Activated CD8-positive, alpha-beta T cell treated with anti-CD3 and anti-CD28 coated beads, Interleukin-2, amount 10 ng/mL, durations not matched to agents 7 days and 5 days (primary cell): ENCODE data around the gene RETREG1. TPM values are rescaled to one million over a fixed set of nuclear protein-coding genes. Genes with fewer than 3 reads are reported as not detected.
A peak's percentile ranks its signal among the peaks of the same experiment; 100 is the strongest.

Source experiments
- ATAC-seq: fragments of 150-1000 bp; cut with Tn5 transposase; one replicate; pipeline ENCODE4 v1.10.0; 2021; ENCODE audit warnings: moderate library complexity
- CTCF ChIA-PET: fragments of 350-600 bp; sonication (Branson Sonifier 250); formaldehyde crosslinking; loops from one replicate; lab custom pipeline; 2021; ENCODE audit warnings: antibody characterized with exemption; lab: Charles Lee
- POLR2A ChIA-PET: fragments of 350-600 bp; sonication (Branson Sonifier 250); formaldehyde crosslinking; loops from one replicate; lab custom pipeline; 2021; ENCODE audit warnings: antibody characterized with exemption; lab: Charles Lee
- DNase-seq: peaks from one replicate; pipeline ENCODE4 v3.0.0-alpha.2; 2020
- H3K27ac Mint-ChIP-seq: one replicate; pipeline ENCODE4 v1.8.0; 2021; ENCODE audit warnings: mild to moderate bottlenecking, mixed read lengths
- H3K27me3 Mint-ChIP-seq: one replicate; pipeline ENCODE4 v1.8.0; 2021; ENCODE audit warnings: low read depth, mixed read lengths
- H3K36me3 Mint-ChIP-seq: one replicate; pipeline ENCODE4 v1.8.0; 2021; ENCODE audit warnings: low read depth, mixed read lengths
- H3K4me1 Mint-ChIP-seq: one replicate; pipeline ENCODE4 v1.8.0; 2021; ENCODE audit warnings: low read depth, mixed read lengths
- H3K4me3 Mint-ChIP-seq: one replicate; pipeline ENCODE4 v1.8.0; 2021; ENCODE audit warnings: mild to moderate bottlenecking, mixed read lengths
- H3K9me3 Mint-ChIP-seq: one replicate; pipeline ENCODE4 v1.8.0; 2022; ENCODE audit warnings: mixed read lengths; ENCODE audit not compliant: insufficient read depth
- total RNA-seq, 2 experiments: library from RNA; stranded (reverse); gene quantifications; one replicate each; pipeline ENCODE4 v1.2.3, GENCODE V29; 2021

The RETREG1 gene
- total RNA-seq, 2 experiments from 2014 or later: 47.1 to 51.8 TPM

GRCh38 chr5:16565118-16565517, 51.7 kb downstream of the RETREG1 start:
- H3K4me3 Mint-ChIP-seq: no peak overlapping the region
- DNase-seq: no peak

GRCh38 chr5:16564248-16564867, 52.4 kb downstream of the RETREG1 start:
- Mint-ChIP-seq H3K27ac (no peak overlapping the region), H3K9me3 (no peaks in the 10 kb centered on the region), H3K4me1 (peaks cover 22% of the 10 kb centered on the region), H3K27me3 (no peaks in the 10 kb centered on the region), H3K4me3 (no peak overlapping the region), H3K36me3 (peaks cover 50% of the 10 kb centered on the region)
- ATAC-seq (no peak), DNase-seq (no peak)
- CTCF ChIA-PET: no interaction called here
- POLR2A ChIA-PET: no interaction called here

More at GRCh38 chr5:16565118-16565517, 51.7 kb downstream of the RETREG1 start:
- no peaks in the 10 kb centered on the region for H3K9me3 Mint-ChIP-seq
- ChIA-PET CTCF (interaction anchor here (3.7 kb wide), 1 partner anchor 14 kb away, joined by 24 read pairs; no protein-coding TSS in a partner anchor), POLR2A (interaction anchor here (0.8 kb wide), 1 partner anchor 104 kb away, joined by 3 read pairs; no protein-coding TSS in a partner anchor)
- no peak for ATAC-seq
- H3K4me1 Mint-ChIP-seq: peaks cover 22% of the 10 kb centered on the region
- peaks cover 55% of the 10 kb centered on the region for H3K36me3 Mint-ChIP-seq
- H3K27me3 Mint-ChIP-seq: no peaks in the 10 kb centered on the region
- H3K27ac Mint-ChIP-seq: no peak overlapping the region

DNA sequence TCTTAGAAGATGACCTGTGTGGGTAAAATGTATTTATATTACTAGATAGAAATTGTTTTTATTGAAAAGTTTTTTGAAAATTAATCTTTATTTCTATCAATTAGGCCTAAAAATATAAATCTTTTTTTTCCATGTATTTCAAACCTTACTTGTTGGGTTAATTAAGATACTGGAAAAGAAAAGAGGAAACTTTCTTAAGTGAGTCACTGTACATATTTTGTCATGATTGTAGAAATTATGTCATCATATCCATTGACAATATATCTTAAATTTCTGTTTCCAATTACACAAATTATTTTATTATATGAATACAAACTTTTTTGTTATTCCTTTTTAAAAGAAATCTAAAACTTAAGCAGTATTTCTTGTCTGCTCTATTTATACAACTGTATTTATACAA, 53.1 kb downstream of the RETREG1 start:
- H3K36me3 Mint-ChIP-seq: peaks cover 50% of the 10 kb centered on the region

DNA sequence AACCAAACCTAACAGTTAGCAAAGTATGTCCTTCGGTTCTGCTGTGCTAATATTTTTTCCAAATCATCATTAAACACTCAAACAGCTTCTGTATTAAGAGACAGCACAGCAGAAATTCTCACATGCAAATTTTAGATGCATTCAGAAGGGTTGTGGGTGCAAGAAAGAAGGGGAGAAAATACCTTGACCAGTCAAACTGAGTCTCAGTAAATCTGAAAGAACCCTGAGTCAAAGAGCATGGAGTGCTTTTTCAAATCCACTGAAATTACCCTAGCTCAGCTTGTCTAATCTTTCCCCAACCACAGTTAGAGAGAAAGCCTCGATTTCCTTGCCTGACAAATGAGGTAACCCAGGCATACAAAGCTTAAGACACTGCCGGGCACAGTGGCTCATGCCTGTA, 55.1 kb downstream of the RETREG1 start:
- ChIA-PET POLR2A (no interaction called here), CTCF (interaction anchor here (2.4 kb wide), 1 partner anchor 10 kb away, joined by 21 read pairs; no protein-coding TSS in a partner anchor)
- H3K27ac Mint-ChIP-seq: no peak overlapping the region
- H3K9me3 Mint-ChIP-seq: no peaks in the 10 kb centered on the region
- peaks cover 4% of the 10 kb centered on the region for H3K4me1 Mint-ChIP-seq
- DNase-seq (no peak), ATAC-seq (no peak)
- no peaks in the 10 kb centered on the region for H3K27me3 Mint-ChIP-seq
- peaks cover 40% of the 10 kb centered on the region for H3K36me3 Mint-ChIP-seq
- no peak overlapping the region for H3K4me3 Mint-ChIP-seq

More for the DNA sequence above, 53.1 kb downstream of the RETREG1 start:
- H3K4me3 Mint-ChIP-seq: no peak overlapping the region
- CTCF ChIA-PET: no interaction called here
- no peak for ATAC-seq
- POLR2A ChIA-PET: no interaction called here
- DNase-seq: no peak
- no peak overlapping the region for H3K27ac Mint-ChIP-seq
- no peaks in the 10 kb centered on the region for H3K9me3 Mint-ChIP-seq
- peaks cover 19% of the 10 kb centered on the region for H3K4me1 Mint-ChIP-seq
- H3K27me3 Mint-ChIP-seq: no peaks in the 10 kb centered on the region

DNA sequence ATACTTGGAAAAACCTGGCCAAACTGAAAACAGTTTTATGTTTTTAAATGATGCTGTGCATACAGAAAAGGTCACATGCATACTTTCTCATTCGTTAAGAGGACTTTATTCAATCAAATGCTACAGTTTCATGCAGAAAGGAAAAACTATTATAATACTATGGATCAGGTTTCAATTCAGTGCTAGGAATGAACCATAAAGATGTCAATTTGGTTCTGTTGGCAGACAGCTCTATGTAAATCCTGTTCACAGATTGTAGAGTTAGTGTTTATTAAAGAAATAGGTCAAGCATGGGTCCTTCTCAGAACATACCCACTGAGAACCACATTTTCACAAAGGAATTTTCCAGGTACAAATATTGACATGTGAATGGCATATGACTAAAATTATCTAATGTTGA, 57.1 kb downstream of the RETREG1 start:
- no peak for DNase-seq
- H3K4me1 Mint-ChIP-seq: peaks cover 11% of the 10 kb centered on the region
- ATAC-seq: no peak
- POLR2A ChIA-PET: no interaction called here
- H3K4me3 Mint-ChIP-seq: no peak overlapping the region
- H3K27me3 Mint-ChIP-seq: no peaks in the 10 kb centered on the region
- H3K36me3 Mint-ChIP-seq: peaks cover 26% of the 10 kb centered on the region
- CTCF ChIA-PET: interaction anchor here (1.8 kb wide), 2 partner anchors 9 to 12 kb away, joined by 4 to 17 read pairs; no protein-coding TSS in a partner anchor
- H3K27ac Mint-ChIP-seq: no peak overlapping the region
- no peaks in the 10 kb centered on the region for H3K9me3 Mint-ChIP-seq

DNA sequence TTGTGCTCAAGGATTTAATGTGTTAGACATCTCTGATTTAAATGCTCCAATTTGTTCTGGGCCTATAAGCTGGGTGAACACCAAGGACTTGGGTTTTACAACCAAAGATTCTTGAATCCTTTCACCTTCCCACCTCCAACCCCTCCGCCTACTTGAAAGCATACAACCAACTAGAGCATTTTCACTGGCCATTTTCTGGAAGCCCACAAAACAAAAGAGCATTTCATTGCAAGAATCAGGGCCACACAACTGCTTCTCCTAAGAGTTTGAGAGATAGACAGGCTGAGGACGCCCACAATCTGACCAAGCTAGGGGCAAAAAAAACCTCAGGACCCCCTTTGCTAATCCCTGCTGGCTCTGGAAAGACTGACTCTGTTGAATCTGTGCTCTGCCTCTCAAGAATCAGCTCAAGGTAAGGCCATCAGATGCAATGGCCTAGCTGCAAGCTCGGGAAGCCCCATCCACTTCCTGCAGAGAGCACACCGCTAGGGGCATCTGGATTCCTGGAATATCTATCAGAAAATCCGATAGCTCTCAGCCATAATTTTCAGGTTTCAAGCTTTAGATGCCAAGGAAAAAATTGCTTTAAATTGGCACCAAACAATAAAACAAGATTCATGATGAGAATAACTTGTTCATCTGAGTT, 57.7 kb downstream of the RETREG1 start:
- Mint-ChIP-seq H3K36me3 (peaks cover 20% of the 10 kb centered on the region), H3K27me3 (no peaks in the 10 kb centered on the region), H3K4me1 (peaks cover 11% of the 10 kb centered on the region), H3K4me3 (no peak overlapping the region), H3K27ac (no peak overlapping the region), H3K9me3 (no peaks in the 10 kb centered on the region)
- ATAC-seq (no peak), DNase-seq (no peak)
- CTCF ChIA-PET: interaction anchor here (1.8 kb wide), 2 partner anchors 9 to 12 kb away, joined by 4 to 17 read pairs; no protein-coding TSS in a partner anchor
- POLR2A ChIA-PET: no interaction called here

- Mint-ChIP-seq H3K27ac (peak overlapping the region; percentile 14), H3K4me1 (peaks cover 13% of the 10 kb centered on the region), H3K4me3 (no peak overlapping the region), H3K27me3 (no peaks in the 10 kb centered on the region), H3K36me3 (peaks cover 17% of the 10 kb centered on the region), H3K9me3 (no peaks in the 10 kb centered on the region)
- DNase-seq (no peak), ATAC-seq (no peak)
- CTCF ChIA-PET: no interaction called here
- POLR2A ChIA-PET: no interaction called here
Observed at GRCh38 chr5:16557477-16557876, 59.3 kb downstream of the RETREG1 start.

GRCh38 chr5:16554110-16554509, 62.7 kb downstream of the RETREG1 start:
- H3K27me3 Mint-ChIP-seq: no peaks in the 10 kb centered on the region
- ATAC-seq (no peak), DNase-seq (no peak)
- POLR2A ChIA-PET: no interaction called here
- H3K9me3 Mint-ChIP-seq: no peaks in the 10 kb centered on the region
- H3K36me3 Mint-ChIP-seq: peaks cover 8% of the 10 kb centered on the region
- CTCF ChIA-PET: interaction anchor here (1.6 to 4.3 kb wide), 2 partner anchors 10 to 98 kb away, joined by 3 to 19 read pairs; no protein-coding TSS in a partner anchor
- no peak overlapping the region for H3K27ac Mint-ChIP-seq
- H3K4me1 Mint-ChIP-seq: peaks cover 13% of the 10 kb centered on the region
- no peak overlapping the region for H3K4me3 Mint-ChIP-seq

GRCh38 chr5:16552666-16553343, 64.0 kb downstream of the RETREG1 start:
- CTCF ChIA-PET: interaction anchor here (1.0 to 4.3 kb wide), 18 partner anchors 8 to 119 kb away, joined by 3 to 24 read pairs (median 4); no protein-coding TSS in a partner anchor
- peak; percentile 70 for DNase-seq
- H3K9me3 Mint-ChIP-seq: no peaks in the 10 kb centered on the region
- no peak overlapping the region for H3K4me3 Mint-ChIP-seq
- peaks cover 5% of the 10 kb centered on the region for H3K36me3 Mint-ChIP-seq
- no peaks in the 10 kb centered on the region for H3K27me3 Mint-ChIP-seq
- H3K4me1 Mint-ChIP-seq: peaks cover 13% of the 10 kb centered on the region
- H3K27ac Mint-ChIP-seq: no peak overlapping the region
- peak; percentile 91 for ATAC-seq
- POLR2A ChIA-PET: no interaction called here

- POLR2A ChIA-PET: no interaction called here
- CTCF ChIA-PET: interaction anchor here (0.6 to 4.3 kb wide), 16 partner anchors 8 to 391 kb away, joined by 3 to 24 read pairs (median 6); no protein-coding TSS in a partner anchor
- no peak overlapping the region for H3K27ac Mint-ChIP-seq
Observed at GRCh38 chr5:16551628-16552027, 65.2 kb downstream of the RETREG1 start.

GRCh38 chr5:16550316-16550952, 66.4 kb downstream of the RETREG1 start:
- Mint-ChIP-seq H3K9me3 (no peaks in the 10 kb centered on the region), H3K27me3 (no peaks in the 10 kb centered on the region), H3K27ac (no peak overlapping the region), H3K36me3 (no peaks in the 10 kb centered on the region), H3K4me1 (peaks cover 5% of the 10 kb centered on the region), H3K4me3 (no peak overlapping the region)
- DNase-seq (peak; percentile 58), ATAC-seq (peak; percentile 64)
- ChIA-PET CTCF (interaction anchor here (0.6 to 4.3 kb wide), 18 partner anchors 9 to 390 kb away, joined by 3 to 24 read pairs (median 5); no protein-coding TSS in a partner anchor), POLR2A (no interaction called here)

More at GRCh38 chr5:16551628-16552027, 65.2 kb downstream of the RETREG1 start:
- DNase-seq (no peak), ATAC-seq (no peak)
- no peaks in the 10 kb centered on the region for H3K36me3 Mint-ChIP-seq
- peaks cover 10% of the 10 kb centered on the region for H3K4me1 Mint-ChIP-seq
- H3K27me3 Mint-ChIP-seq: no peaks in the 10 kb centered on the region
- no peaks in the 10 kb centered on the region for H3K9me3 Mint-ChIP-seq
- no peak overlapping the region for H3K4me3 Mint-ChIP-seq
